GM21360 (cell line): ENCODE results near the gene COX14.

Experiments
- ATAC-seq: cut with Tn5 transposase; IDR thresholded peaks from one replicate; pipeline ENCODE4 v1.9.1; 2021; ENCODE audit warnings: mild to moderate bottlenecking, moderate library complexity; ENCODE audit not compliant: unreplicated experiment

The COX14 gene

GRCh38 chr12:50084775-50085614 is 27.0 kb upstream of the COX14 start, which contains the start of gene SMARCD1:
SMARCD1 (plus strand) TSS chr12:50085342; CDS start chr12:50085370, 28 bp downstream.
- peak; percentile 76 for ATAC-seq

- ATAC-seq = no peak
These were observed 26.4 kb upstream of the COX14 start for GRCh38 chr12:50085615-50086072.

GRCh38 chr12:50086148-50086547 is 25.9 kb upstream of the COX14 start:
- ATAC-seq = no peak

DNA sequence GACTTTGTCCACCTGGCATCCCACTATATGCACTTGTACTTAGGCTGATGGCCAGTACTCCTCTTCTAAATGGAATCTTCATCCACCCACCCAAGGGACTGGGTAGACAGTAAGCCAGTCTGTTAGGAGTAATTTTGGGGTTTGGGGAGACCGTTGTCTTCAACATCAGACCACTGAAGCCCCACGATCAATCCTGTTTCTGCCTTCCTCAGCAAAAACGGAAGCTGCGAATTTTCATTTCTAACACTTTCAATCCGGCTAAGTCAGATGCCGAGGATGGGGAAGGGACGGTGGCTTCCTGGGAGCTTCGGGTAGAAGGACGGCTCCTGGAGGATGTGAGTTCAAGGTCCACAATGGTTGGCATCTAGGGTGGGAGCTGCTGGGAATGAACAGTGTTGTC is 24.9 kb upstream of the COX14 start:
- no peak for ATAC-seq

DNA sequence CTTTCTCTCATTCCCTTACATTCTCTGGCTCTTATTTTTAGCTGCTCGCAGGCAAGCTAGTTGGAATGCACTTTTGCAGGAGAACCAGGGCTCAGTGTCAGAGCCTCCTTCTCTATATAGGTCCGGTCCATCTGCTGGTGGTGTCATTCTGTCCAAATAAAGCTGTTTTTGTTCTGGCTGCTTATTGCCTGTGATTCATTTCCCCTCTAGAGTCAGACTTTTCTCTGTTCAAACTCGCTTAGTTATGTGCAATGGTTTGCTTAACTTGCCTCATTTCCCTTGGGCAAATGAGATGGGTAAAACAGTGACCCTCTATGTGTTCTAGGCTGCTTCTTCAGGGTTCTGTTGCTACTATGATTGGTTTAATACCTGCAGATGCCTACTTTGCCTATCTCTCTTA is 24.0 kb upstream of the COX14 start:
- ATAC-seq = no peak

GRCh38 chr12:50088577-50089335 is 23.3 kb upstream of the COX14 start:
- no peak for ATAC-seq

- no peak for ATAC-seq
These were observed 22.3 kb upstream of the COX14 start for GRCh38 chr12:50089730-50090129.

DNA sequence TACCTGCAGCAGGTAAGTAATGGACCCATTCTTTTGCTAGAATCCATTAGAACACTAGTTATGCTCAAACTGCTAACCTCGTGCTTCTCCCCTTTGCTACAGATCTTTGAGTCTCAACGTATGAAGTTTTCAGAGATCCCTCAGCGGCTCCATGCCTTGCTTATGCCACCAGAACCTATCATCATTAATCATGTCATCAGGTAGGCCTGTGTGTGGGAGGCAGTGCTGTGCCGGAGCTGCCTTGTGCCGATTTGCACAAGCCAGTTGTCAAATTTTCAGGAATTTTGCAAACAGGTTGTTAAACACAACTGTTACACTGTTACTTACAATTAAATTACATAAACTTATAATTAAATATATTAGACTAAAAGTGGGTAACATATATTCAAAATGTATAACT is 21.6 kb upstream of the COX14 start:
- ATAC-seq = no peak

DNA sequence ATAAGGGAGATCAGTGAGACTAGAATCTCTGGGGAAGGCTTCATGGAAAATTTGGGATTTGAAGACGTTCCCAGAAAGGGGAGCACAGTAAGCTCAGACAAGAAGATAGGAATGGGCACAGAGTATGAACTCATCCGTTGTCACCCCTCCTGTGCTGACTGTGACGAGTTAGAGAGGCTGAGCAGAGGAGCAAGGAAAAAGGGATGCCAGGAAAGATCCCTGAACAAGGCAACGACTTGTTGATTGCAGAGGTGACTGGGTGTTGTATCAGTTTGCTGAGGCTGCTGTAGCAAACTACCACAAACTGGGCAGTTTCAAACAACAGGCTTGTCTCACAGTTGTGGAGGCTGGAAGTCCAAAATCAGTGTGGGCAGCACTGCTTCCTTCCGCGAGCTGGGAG is 14.1 kb upstream of the COX14 start:
- no peak for ATAC-seq

- ATAC-seq = no peak
These were observed 12.6 kb upstream of the COX14 start for GRCh38 chr12:50099302-50100008.

DNA sequence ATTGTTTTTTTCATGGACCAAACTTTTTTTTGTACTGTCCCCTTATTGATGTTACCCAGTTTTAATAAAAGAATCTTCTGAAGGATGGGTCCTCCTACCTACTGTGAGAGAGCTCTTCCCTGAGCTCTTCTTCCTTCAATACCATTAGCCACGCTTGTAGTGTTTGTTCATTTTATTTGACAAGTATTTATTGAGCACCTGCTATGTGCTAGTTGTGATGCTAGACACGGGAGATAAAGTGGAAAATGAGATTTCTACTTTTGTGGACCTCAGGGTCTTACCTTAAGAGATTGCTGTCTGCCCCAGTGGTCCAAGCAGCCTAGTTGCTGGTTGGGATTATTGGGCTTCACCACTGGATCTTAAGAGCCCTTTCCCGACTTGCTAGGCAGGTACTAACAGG is 11.5 kb upstream of the COX14 start:
- ATAC-seq = no peak

GRCh38 chr12:50101663-50102062 is 10.4 kb upstream of the COX14 start:
- no peak for ATAC-seq

DNA sequence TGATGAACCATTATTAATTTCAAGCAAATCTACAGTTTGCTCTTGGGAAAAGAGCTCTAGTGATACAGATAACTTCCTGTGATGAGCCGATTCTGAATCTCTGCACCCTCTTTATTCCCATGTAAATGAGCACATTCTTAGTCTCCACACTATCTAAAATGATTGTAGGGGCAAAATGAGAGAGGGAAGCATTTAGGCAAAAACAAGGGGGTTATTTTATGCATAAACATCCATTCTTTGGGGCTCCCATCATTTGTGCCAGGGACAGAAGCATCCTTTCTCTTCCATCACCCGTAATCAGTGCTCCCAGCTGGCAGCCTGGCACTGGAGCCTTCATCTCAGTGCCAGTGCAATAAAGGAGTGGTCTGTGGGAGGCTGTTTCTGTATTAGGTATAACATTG is 9.9 kb upstream of the COX14 start:
- no peak for ATAC-seq

- no peak for ATAC-seq
These were observed 9.3 kb upstream of the COX14 start for GRCh38 chr12:50102646-50103309.

DNA sequence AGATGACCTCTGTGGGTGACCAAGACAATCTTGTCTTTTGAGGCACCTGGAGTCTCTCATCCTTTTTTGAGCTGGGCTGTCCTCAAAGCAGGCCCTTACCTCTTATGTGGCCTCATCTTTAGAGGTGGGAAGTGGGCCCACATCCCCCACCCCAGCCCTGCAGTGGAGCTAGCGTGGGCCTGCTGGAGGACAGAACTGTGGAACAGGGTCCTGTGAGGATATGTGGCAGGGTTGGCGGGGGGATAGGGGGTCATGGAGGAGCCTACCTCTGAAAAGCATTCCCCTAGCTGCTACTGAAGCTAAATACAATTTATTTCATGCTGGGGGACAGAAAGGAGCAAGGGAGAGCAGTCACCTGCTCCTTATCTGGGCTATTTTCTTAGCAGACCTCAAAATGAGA is 8.7 kb upstream of the COX14 start:
- ATAC-seq = no peak

GRCh38 chr12:50103767-50104321 is 8.2 kb upstream of the COX14 start, which contains the start of gene GPD1:
GPD1 (plus strand) TSS chr12:50104008; CDS start chr12:50104051, 43 bp downstream.
- ATAC-seq = no peak

DNA sequence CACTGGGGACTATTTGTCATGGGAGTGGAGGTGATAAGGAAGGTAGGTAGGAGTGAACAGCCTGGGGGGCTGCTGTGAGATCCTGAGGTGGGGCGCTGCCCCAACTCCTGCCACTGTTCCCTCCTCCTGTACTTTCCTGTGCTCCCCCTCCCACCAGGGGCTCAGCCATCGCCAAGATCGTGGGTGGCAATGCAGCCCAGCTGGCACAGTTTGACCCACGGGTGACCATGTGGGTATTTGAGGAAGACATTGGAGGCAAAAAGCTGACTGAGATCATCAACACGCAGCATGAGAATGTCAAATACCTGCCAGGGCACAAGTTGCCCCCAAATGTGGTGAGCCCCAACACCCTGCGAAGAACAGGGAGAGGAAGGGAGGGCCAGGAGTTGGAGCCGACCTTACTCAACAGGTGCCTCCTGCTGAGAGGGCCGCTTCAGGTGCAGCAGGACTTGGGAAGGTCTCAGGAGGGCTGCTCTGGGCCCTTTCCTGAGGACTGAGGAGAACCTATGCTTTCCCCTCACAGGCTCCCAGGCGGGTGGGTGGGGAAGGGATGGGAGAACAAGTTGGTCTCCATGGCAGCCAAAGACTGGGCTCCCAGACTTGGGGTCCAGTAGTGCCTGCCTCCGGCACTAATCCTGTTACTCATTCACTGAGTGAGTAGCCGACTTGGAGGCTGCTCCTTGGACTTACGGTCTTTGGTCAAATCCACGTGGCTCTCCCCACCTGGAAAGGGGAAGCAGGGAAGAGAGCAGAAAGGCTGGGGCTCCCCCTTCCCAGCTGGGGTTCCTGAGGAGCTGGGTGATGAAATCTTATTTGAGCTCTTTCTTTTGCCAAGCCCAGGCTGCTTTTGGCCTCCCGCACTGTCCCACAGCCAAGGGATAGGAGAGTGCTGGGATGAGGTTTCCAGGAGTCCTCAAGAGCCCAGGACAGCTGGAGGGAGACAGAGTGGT is 7.3 kb upstream of the COX14 start:
- no peak for ATAC-seq

DNA sequence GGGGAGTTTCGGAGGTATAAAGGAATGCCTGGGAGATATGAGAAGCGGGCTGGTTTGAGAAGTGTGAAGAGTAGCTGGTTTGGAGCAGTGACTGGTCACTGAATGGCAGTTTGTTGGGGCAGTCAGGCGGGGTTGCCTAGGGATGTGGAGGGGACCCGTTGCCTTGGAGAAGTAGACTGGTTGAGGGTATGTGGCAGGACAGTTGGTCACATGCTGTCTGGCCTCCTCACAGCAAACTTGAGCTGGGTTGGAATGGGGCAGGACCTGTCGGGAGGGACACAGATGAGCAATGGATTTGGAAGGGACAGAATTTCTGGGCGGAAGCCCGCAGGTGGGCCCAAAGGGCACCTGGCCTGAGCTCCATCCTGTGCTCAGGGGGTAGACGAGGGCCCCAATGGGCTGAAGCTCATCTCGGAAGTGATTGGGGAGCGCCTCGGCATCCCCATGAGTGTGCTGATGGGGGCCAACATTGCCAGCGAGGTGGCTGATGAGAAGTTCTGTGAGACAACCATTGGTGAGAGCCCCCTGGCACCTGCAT is 6.1 kb upstream of the COX14 start:
- no peak for ATAC-seq

DNA sequence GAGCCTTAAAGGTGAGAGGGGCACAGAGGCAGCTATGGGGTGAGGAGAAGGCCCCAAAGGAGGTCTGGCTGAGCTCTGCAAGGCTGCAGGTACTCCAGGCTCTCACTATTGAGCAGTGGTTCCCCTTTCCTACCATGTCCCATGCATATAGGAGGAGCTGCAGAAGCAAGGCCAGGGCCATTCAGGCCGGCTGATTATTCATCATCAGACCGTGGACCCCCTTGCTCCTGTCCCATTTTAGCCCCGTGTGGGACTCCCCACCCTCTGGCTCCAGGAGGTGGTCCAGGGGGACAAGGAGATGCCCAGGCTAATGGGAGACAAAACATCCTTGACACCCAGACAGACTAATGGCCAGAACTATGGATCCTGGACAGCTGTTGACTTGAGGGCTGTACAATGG is 5.1 kb upstream of the COX14 start:
- no peak for ATAC-seq
